GM19395 (cell line): ENCODE measurements around the gene MAPK4.

Experiments used
- ATAC-seq: cut with Tn5 transposase; IDR thresholded peaks from one replicate; pipeline ENCODE4 v1.9.1; 2021; ENCODE audit warnings: mild to moderate bottlenecking, moderate library complexity; ENCODE audit not compliant: unreplicated experiment

MAPK4 gene

GRCh38 chr18:50717563-50717962 lies 157.7 kb downstream of the MAPK4 start:
- no peak for ATAC-seq

- ATAC-seq: no peak
Observed at GRCh38 chr18:50719471-50720324, 159.8 kb downstream of the MAPK4 start.

- ATAC-seq: no peak
Observed at GRCh38 chr18:50720325-50720674, 160.4 kb downstream of the MAPK4 start.

- no peak for ATAC-seq
Observed at GRCh38 chr18:50721006-50721405, 161.1 kb downstream of the MAPK4 start.

- ATAC-seq: no peak
Observed at GRCh38 chr18:50721451-50722120, 161.7 kb downstream of the MAPK4 start.

- ATAC-seq: no peak
Observed at GRCh38 chr18:50722311-50722710, 162.4 kb downstream of the MAPK4 start.

GRCh38 chr18:50724751-50725151 lies 164.9 kb downstream of the MAPK4 start:
- ATAC-seq: no peak

GRCh38 chr18:50726960-50727589 lies 167.2 kb downstream of the MAPK4 start:
- peak; percentile 93 for ATAC-seq

GRCh38 chr18:50727721-50728471 lies 168.0 kb downstream of the MAPK4 start:
- no peak for ATAC-seq

GRCh38 chr18:50729376-50729775 lies 169.5 kb downstream of the MAPK4 start:
- no peak for ATAC-seq

- no peak for ATAC-seq
Observed at GRCh38 chr18:50729986-50730385, 170.1 kb downstream of the MAPK4 start.

- no peak for ATAC-seq
Observed at GRCh38 chr18:50734342-50734741, 174.5 kb downstream of the MAPK4 start.

- no peak for ATAC-seq
Observed at GRCh38 chr18:50734886-50735285, 175.0 kb downstream of the MAPK4 start.

- ATAC-seq: no peak
Observed at GRCh38 chr18:50737127-50737526, 177.2 kb downstream of the MAPK4 start.

- no peak for ATAC-seq
Observed at GRCh38 chr18:50738098-50738757, 178.3 kb downstream of the MAPK4 start.

GRCh38 chr18:50742952-50743351 lies 183.1 kb downstream of the MAPK4 start:
- no peak for ATAC-seq

GRCh38 chr18:50744253-50744652 lies 184.4 kb downstream of the MAPK4 start:
- ATAC-seq: no peak

GRCh38 chr18:50745945-50746344 lies 186.1 kb downstream of the MAPK4 start:
- no peak for ATAC-seq

- ATAC-seq: no peak
Observed at GRCh38 chr18:50747849-50748242, 188.0 kb downstream of the MAPK4 start.
